Measurements from ENCODE around the gene GABARAP. TPM values are rescaled to one million over a fixed set of nuclear protein-coding genes. Genes with fewer than 3 reads are reported as not detected.

The GABARAP gene
- total and polyA plus RNA-seq, 2 donors (not counting 1 experiment from before 2014, with no cell fraction given) = 323 to 371 TPM

- peak; percentile 85 for DNase-seq
- no peaks in the 10 kb centered on the region for H3K79me2 ChIP-seq (ENCODE audit: control insufficient read depth, insufficient read depth, low read length)
- intact Hi-C loops (cut with micrococcal nuclease) = loop anchor here (1.0 to 2.0 kb wide), 7 partner anchors 16 to 309 kb away; partner anchors contain the start of genes CLDN7, SENP3 and TMEM102
- H2AFZ ChIP-seq (ENCODE audit: insufficient read depth, low read depth, low read length, poor library complexity, severe bottlenecking) = peak overlapping the region; percentile 64
- CTCF ChIA-PET = interaction anchor here (1.0 to 10.9 kb wide), 10 partner anchors 17 to 280 kb away, joined by 3 to 115 read pairs (median 4); partner anchors contain the start of gene ACAP1
- peak; percentile 84 for ATAC-seq (ENCODE audit: low read depth)
- Mint-ChIP-seq H3K27ac (peak overlapping the region; percentile 76), H3K9me3 (ENCODE audit: insufficient read depth) (no peaks in the 10 kb centered on the region), H3K4me3 (peak overlapping the region; percentile 92), H3K27me3 (peaks cover 16% of the 10 kb centered on the region), H3K4me1 (peaks cover 20% of the 10 kb centered on the region)
- POLR2A ChIA-PET = interaction anchor here (0.7 to 1.5 kb wide), 3 partner anchors 13 to 65 kb away, joined by 4 to 7 read pairs (median 5); partner anchors contain the start of gene GABARAP
- peak overlapping the region; percentile 67 for H3K9ac ChIP-seq (ENCODE audit: low read length)
- H3K27me3 ChIP-seq (replicated peaks in 1 of 4; ENCODE audit: control extremely low read depth in 1 of 4, control insufficient read depth in 3 of 4, insufficient read depth in 4 of 4, low read length in 3 of 4) = peaks cover 0 to 45% (median 13%) of the 10 kb centered on the region in 4 experiments
- peak; percentile 91 for TF ChIP-seq CTCF (IDR thresholded peaks at IDR 0.05)
- no peak for TF ChIP-seq EZH2 (IDR thresholded peaks at IDR 0.05; ENCODE audit: borderline replicate concordance, insufficient read depth, low read depth, low read length, poor library complexity, severe bottlenecking)
- no peaks in the 10 kb centered on the region for H3K36me3 ChIP-seq (replicated peaks in 1 of 2; ENCODE audit: control extremely low read depth in 1 of 2, control insufficient read depth in 1 of 2, extremely low read depth in 1 of 2, insufficient read depth in 2 of 2, low read length in 1 of 2)
- no peak overlapping the region for H3K27ac ChIP-seq (ENCODE audit: low read length in 2 of 2)
- H3K4me1 ChIP-seq (ENCODE audit: control insufficient read depth in 2 of 2, insufficient read depth in 2 of 2, low read length in 2 of 2) = peaks cover 20 to 31% of the 10 kb centered on the region in 2 donors
- H4K20me1 ChIP-seq (ENCODE audit: control insufficient read depth, insufficient read depth, low read length, poor library complexity, severe bottlenecking) = no peaks in the 10 kb centered on the region
- WGBS (ENCODE audit: insufficient coverage) = 1% methylated on average over 29 of the region's 29 CpGs
- peak overlapping the region; percentile 98 for H3K4me2 ChIP-seq (replicated peaks; ENCODE audit: low read depth, low read length, poor library complexity, severe bottlenecking)
- peaks cover 0 to 18% (median 0%) of the 10 kb centered on the region in 3 donors for H3K9me3 ChIP-seq (ENCODE audit: control extremely low read depth in 1 of 3, control insufficient read depth in 2 of 3, insufficient read depth in 1 of 3, low read length in 2 of 3)
- peak overlapping the region; percentile 1 to 69 (median 53) for H3K4me3 ChIP-seq (ENCODE audit: control extremely low read depth in 1 of 5, extremely low read depth in 1 of 5, insufficient read depth in 1 of 5, low read depth in 2 of 5, low read length in 4 of 5)
These were observed 38.3 kb upstream of the GABARAP start for GRCh38 chr17:7280519-7281073.

DNA sequence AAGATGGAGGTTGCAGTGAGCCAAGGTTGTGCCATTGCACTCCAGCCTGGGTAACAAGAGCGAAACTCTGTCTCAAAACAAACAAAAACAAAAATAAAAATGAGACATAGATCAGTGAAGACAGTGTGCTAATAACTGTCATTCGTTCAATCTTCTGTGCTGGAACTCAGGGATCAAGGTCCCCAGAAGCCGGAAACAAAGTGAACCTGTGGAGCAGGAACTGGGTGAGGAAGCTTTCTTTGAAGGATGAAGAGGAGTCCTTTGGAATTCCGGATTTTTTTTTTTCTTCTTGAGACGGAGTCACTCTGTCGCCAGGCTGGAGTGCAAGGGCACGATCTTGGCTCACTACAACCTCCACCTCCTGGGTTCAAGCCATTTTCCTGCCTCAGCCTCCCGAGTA, 37.2 kb upstream of the GABARAP start:
- peaks cover 20 to 31% of the 10 kb centered on the region in 2 donors for H3K4me1 ChIP-seq (ENCODE audit: control insufficient read depth in 2 of 2, insufficient read depth in 2 of 2, low read length in 2 of 2)
- H4K20me1 ChIP-seq (ENCODE audit: control insufficient read depth, insufficient read depth, low read length, poor library complexity, severe bottlenecking) = no peaks in the 10 kb centered on the region
- H2AFZ ChIP-seq (ENCODE audit: insufficient read depth, low read depth, low read length, poor library complexity, severe bottlenecking) = no peak overlapping the region
- intact Hi-C loops (cut with micrococcal nuclease) = no loop called here
- ATAC-seq (ENCODE audit: low read depth) (no peak), DNase-seq (no peak)
- H3K4me2 ChIP-seq (replicated peaks; ENCODE audit: low read depth, low read length, poor library complexity, severe bottlenecking) = no peak overlapping the region
- no peak overlapping the region for H3K9ac ChIP-seq (ENCODE audit: low read length)
- H3K4me3 ChIP-seq (ENCODE audit: control extremely low read depth in 1 of 5, extremely low read depth in 1 of 5, insufficient read depth in 1 of 5, low read depth in 2 of 5, low read length in 4 of 5) = no peak overlapping the region
- H3K9me3 ChIP-seq (ENCODE audit: control extremely low read depth in 1 of 3, control insufficient read depth in 2 of 3, insufficient read depth in 1 of 3, low read length in 2 of 3) = peaks cover 0 to 16% (median 0%) of the 10 kb centered on the region in 3 donors
- ChIA-PET CTCF (interaction anchor here (0.6 to 10.9 kb wide), 10 partner anchors 10 to 281 kb away, joined by 3 to 115 read pairs (median 3); partner anchors contain the start of gene ACAP1), POLR2A (interaction anchor here (0.7 kb wide), 1 partner anchor 164 kb away, joined by 4 read pairs; no protein-coding TSS in a partner anchor)
- no peak overlapping the region for H3K27ac ChIP-seq (ENCODE audit: low read length in 2 of 2)
- peaks cover 0 to 34% (median 13%) of the 10 kb centered on the region in 4 experiments for H3K27me3 ChIP-seq (replicated peaks in 1 of 4; ENCODE audit: control extremely low read depth in 1 of 4, control insufficient read depth in 3 of 4, insufficient read depth in 4 of 4, low read length in 3 of 4)
- no peak overlapping the region for H3K4me3 Mint-ChIP-seq
- peaks cover 16% of the 10 kb centered on the region for H3K27me3 Mint-ChIP-seq
- H3K4me1 Mint-ChIP-seq = peaks cover 20% of the 10 kb centered on the region
- H3K27ac Mint-ChIP-seq = no peak overlapping the region
- WGBS (ENCODE audit: insufficient coverage) = 88% methylated on average over 5 of the region's 8 CpGs
- no peaks in the 10 kb centered on the region for H3K9me3 Mint-ChIP-seq (ENCODE audit: insufficient read depth)
- H3K79me2 ChIP-seq (ENCODE audit: control insufficient read depth, insufficient read depth, low read length) = no peaks in the 10 kb centered on the region
- TF ChIP-seq CTCF (IDR thresholded peaks at IDR 0.05) = no peak
- no peak for TF ChIP-seq EZH2 (IDR thresholded peaks at IDR 0.05; ENCODE audit: borderline replicate concordance, insufficient read depth, low read depth, low read length, poor library complexity, severe bottlenecking)
- no peaks in the 10 kb centered on the region for H3K36me3 ChIP-seq (replicated peaks in 1 of 2; ENCODE audit: control extremely low read depth in 1 of 2, control insufficient read depth in 1 of 2, extremely low read depth in 1 of 2, insufficient read depth in 2 of 2, low read length in 1 of 2)

All from B cell (primary cell).